Stimulated activated CD8-positive, alpha-beta memory T cell treated with anti-CD3 and anti-CD28 coated beads, Interleukin-7, amount 100 ng/mL, for 24 hours (primary cell): ENCODE measurements around the gene RUFY2.
"Not testable (repeated sequence)": the region's sequence is repeated elsewhere in the genome, so short reads cannot be mapped to it uniquely, and the experiment has no call there.

Experiments used
- DNase-seq: peaks from one replicate; pipeline ENCODE4 v3.0.0-alpha.2; 2020; ENCODE audit warnings: low read depth

Gene RUFY2

GRCh38 chr10:68327889-68328786, 78.9 kb downstream of the RUFY2 start:
- no peak for DNase-seq

DNA sequence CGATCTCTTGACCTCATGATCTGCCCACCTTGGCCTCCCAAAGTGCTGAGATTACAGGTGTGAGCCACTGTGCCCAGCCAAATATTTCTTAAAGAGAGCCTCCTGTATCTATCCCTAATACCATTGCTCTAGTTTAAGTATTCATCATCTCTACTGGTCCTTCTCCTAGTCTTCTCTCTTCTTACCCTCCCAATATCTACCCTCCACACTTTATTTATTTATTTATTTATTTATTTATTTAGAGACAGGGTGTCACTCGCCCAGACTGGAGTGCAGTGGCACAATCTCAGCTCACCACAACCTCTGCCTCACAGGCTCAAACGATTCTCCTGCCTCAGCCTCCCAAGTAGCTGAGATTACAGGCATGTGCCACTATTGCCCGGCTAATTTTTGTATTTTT, 82.7 kb downstream of the RUFY2 start:
- not testable (repeated sequence) for DNase-seq

GRCh38 chr10:68318331-68319059, 88.6 kb downstream of the RUFY2 start:
- DNase-seq, result no peak

DNA sequence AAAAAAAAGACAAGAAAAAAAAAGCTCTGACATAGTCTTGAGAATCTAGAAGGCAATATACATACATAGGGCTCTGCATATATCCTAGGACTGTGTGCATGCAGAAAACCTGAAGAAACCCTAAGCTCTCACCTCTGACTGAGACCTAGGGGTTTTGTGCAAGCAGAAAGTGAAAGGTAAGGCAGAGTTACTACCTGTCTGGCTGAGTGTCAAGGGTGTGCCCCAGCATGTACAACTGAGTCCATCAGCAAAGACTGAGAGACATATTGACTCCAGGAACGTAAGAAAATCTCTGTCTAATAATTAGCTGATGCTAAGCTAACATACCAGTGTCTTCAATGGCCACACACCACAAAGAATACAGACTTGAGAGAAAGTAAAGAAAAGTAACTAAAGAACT, 91.5 kb downstream of the RUFY2 start:
- no peak for DNase-seq

DNA sequence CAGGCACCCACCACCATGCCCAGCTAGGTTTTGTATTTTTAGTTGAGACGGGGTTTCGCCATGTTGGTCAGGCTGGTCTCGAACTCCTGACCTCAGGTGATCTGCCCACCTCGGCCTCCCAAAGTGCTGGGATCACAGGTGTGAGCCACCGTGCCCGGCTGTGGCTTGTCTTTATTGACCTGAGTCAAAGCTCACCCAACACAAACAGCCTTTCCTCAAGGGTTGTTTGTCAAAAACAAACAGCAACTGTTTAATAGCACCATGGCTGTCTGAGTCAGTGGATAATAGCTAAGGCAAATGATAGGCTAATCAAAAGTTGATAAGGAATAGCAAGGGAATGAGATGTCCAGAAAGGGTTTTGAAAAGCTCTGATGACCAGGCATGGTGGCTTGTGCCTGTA, 92.1 kb downstream of the RUFY2 start:
- not testable (repeated sequence) for DNase-seq

- no peak for DNase-seq
Observed at GRCh38 chr10:68310531-68310930, 96.5 kb downstream of the RUFY2 start.

DNA sequence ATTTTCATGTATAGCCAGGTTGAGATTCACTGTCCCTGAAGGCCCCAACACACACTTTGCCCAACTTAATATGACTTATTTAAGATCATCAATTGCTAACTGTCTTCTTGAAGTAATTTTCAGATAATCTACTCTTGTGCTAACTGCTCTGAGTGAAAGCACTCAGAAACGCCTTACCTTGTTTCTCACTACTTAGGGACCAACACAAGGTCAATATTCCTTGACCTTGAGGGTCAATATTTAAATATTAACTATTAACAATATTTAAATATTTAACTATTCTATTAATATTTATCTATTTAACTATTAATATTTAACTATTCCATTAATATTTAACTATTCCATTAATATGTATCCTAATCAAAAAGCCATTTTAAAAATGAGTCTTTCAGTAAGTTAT, 101.2 kb downstream of the RUFY2 start:
- no peak for DNase-seq

DNA sequence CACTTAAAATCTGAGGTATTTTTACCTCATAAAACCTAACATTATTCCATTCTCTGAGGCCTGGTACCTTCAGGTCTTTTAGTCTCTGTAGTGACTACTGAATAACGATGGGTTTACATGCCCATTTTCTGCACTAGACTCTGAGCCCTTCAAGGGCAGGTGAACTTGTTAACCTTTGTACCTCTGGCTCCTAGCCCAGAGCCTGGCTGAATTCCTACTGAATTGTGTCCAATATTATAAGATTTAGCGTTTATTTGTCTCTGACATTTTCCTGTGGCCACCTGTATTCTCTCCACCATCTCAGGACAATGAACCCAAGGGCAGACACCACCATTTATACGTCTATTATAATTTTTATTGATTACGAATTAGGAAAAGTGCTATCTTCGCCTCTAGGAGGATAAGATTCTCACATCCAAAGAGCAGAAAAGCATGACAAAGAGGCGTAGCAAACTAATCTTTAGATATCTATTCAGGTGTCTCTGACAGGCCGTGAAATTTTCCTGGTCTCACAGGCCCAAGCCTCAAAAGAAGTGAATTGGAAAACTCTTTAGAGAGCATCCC, 103.1 kb downstream of the RUFY2 start:
- DNase-seq, result no peak

DNA sequence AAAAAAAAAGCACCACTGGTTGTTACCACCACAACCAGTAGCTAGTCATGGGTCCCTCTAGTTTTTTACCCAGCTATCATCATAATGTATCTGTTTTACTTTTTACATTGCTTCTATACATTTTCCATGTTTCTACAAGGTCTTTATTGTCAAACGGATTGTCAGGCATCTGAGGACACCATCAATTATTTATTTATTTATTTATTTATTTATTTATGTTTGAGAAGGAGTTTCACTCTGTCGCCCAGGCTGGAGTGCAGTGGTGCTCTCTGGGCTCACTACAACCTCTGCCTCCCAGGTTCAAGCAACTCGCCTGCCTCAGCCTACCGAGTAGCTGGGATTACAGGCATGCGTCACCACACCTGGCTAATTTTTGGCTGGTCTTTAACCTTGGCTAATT, 104.2 kb downstream of the RUFY2 start:
- DNase-seq, result no peak

DNA sequence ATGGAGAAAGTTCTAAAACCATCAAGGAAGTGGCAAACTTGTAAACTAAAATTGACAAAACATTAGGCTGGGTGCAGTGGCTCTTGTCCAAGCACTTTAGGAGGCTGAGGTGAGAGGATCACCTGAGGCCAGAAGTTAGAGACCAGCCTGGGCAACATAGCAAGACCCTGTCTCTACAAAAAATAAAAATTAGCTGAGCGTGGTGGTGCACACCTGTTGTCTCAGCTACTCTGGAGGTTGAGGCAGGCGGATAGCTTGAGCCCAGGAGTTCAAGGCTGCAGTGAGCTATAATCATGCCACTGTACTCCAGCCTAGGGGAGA, 104.6 kb downstream of the RUFY2 start:
- no peak for DNase-seq

GRCh38 chr10:68301790-68302502, 105.1 kb downstream of the RUFY2 start:
- DNase-seq, result no peak

- DNase-seq, result no peak
Observed at GRCh38 chr10:68301301-68301700, 105.8 kb downstream of the RUFY2 start.

DNA sequence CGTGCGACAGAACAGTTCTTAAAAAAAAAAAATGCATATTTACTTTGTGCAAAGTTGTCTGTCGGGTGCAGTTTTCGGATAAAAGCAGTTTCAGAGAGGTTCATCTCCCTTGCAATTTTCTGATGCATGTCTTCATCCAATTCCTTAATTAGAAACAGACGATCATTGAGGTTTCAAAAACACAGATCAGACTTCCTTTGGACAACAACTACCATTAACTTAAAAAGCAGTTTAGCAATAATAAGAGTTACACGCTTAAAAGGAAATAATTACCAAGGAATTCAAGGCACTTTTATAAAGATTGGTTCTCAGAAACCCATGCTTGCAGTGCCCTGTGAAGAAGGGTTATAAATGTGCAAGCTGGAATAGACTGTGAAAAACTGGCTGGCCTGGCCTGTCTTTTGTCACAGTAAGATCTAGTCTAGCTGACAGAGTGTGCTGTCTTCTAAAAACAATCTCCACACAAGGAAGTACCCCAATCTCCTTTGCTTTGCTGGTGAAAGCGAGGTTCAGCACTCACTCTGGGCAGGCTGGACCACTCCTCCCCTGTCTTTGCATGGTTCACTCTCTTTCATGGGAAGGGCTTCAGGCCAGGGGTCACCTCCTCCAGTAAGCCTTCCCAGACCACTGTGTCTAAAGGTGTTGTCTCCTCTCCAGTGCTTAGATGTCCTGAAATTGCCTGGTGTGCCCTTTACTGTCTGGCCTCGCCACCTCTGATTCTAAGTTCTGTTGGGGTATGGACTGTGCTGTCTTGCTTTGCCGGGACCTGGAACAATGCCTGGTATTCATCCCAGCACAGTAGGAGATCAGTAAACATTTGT, 110.0 kb downstream of the RUFY2 start:
- no peak for DNase-seq
